Measurements from ENCODE around the gene DSCAM. TPM values are rescaled to one million over a fixed set of nuclear protein-coding genes. Genes with fewer than 3 reads are reported as not detected.
"Not testable (repeated sequence)": the region's sequence is repeated elsewhere in the genome, so short reads cannot be mapped to it uniquely, and the experiment has no call there.

DSCAM gene
- total and polyA plus RNA-seq, 3 donors from 2014 or later: 0.70 to 2.3 (median 2.0) TPM

DNA sequence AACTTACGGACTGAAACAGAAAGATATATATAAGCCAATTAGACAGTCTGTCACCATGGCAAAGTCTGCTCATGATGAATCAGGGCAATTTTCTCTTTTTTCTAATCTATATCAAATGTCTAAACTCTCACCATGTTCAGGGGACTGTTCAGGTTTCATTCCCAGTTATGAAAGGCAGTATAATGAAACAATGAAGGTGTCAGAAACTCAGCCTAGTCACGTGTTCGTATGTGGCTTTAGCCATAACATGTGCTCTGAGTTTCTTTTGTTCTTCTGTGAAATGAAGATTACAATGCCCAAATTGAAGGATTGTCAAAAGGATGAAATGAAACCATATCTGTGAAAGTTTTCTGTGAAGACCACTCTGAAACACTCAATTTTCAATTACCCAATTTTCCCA, 392.9 kb downstream of the DSCAM start:
- Histone ChIP-seq H3K27me3 (no peaks in the 10 kb centered on the region), H3K4me3 (no peak overlapping the region), H3K27ac (no peak overlapping the region), H3K9me3 (no peaks in the 10 kb centered on the region), H3K36me3 (ENCODE audit: low read depth, missing control alignments) (no peaks in the 10 kb centered on the region), H3K4me1 (no peaks in the 10 kb centered on the region)
- WGBS, 2 donors: 76 to 77% methylated on average over 3 of the region's 3 CpGs
- intact Hi-C loops (cut with DNase I; ENCODE audit: low total_unique reads): no loop called here
- TF ChIP-seq POLR2A (IDR thresholded peaks at IDR 0.05): no peak
- no peak for TF ChIP-seq CTCF (IDR thresholded peaks at IDR 0.05)
- DNase-seq: no peak

DNA sequence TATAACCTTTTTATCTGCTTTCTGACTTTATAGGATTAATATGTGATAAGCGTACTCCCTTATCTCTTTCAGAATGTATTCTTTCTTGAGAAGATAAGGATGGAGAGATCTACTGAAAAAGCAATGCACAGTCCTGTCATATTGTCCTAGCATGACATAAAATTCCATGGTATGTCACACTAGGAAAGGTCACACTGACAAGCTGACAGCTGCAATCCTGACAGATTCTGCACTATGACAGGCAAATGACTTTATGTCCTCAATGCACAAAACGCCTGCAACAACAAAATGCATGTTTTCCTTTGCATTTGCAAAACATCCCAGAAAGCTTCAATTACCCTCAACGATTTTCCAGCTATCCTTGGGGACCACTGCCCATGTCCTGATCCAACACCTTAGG, 393.8 kb downstream of the DSCAM start:
- Histone ChIP-seq H3K27ac (no peak overlapping the region), H3K27me3 (no peaks in the 10 kb centered on the region), H3K4me1 (no peaks in the 10 kb centered on the region), H3K36me3 (ENCODE audit: low read depth, missing control alignments) (no peaks in the 10 kb centered on the region), H3K4me3 (no peak overlapping the region), H3K9me3 (no peaks in the 10 kb centered on the region)
- 61 to 63% methylated on average over 3 of the region's 3 CpGs for WGBS, 2 donors
- intact Hi-C loops (cut with DNase I; ENCODE audit: low total_unique reads): no loop called here
- TF ChIP-seq CTCF (IDR thresholded peaks at IDR 0.05) (no peak), POLR2A (IDR thresholded peaks at IDR 0.05) (no peak)
- DNase-seq: no peak

- Histone ChIP-seq H3K9me3 (no peaks in the 10 kb centered on the region), H3K36me3 (ENCODE audit: low read depth, missing control alignments) (no peaks in the 10 kb centered on the region), H3K4me1 (no peaks in the 10 kb centered on the region), H3K4me3 (no peak overlapping the region), H3K27me3 (no peaks in the 10 kb centered on the region), H3K27ac (no peak overlapping the region)
- intact Hi-C loops (cut with DNase I; ENCODE audit: low total_unique reads): no loop called here
- 50% methylated on average over 1 of the region's 1 CpG for WGBS, 2 donors
- no peak for DNase-seq
- TF ChIP-seq POLR2A (IDR thresholded peaks at IDR 0.05): no peak
Observed at GRCh38 chr21:40452548-40452947, 394.4 kb downstream of the DSCAM start.

DNA sequence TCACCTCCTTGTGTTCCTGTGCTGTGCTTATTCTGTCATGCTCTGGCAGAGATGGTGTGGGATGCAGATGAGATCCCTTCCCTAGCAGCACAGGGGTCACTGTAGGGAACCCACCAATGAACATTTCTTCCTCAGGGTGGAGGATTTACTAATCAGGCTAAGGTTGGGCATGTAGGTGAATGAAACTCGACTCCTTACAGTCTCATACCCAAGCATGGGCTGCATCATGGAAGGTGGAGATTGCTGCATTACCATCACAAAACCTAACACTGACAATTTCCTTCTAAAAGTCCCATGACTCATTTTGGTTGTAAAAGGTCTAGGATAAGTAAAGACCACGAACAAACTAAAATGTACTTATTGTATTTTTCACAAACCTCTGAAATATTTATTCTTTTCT, 399.9 kb downstream of the DSCAM start:
- Histone ChIP-seq H3K4me1 (no peaks in the 10 kb centered on the region), H3K4me3 (no peak overlapping the region), H3K27me3 (no peaks in the 10 kb centered on the region), H3K27ac (no peak overlapping the region), H3K9me3 (no peaks in the 10 kb centered on the region), H3K36me3 (ENCODE audit: low read depth, missing control alignments) (no peaks in the 10 kb centered on the region)
- DNase-seq: no peak
- intact Hi-C loops (cut with DNase I; ENCODE audit: low total_unique reads): no loop called here
- 64 to 83% methylated on average over 2 of the region's 2 CpGs for WGBS, 2 donors
- TF ChIP-seq POLR2A (IDR thresholded peaks at IDR 0.05) (no peak), CTCF (IDR thresholded peaks at IDR 0.05) (no peak)

DNA sequence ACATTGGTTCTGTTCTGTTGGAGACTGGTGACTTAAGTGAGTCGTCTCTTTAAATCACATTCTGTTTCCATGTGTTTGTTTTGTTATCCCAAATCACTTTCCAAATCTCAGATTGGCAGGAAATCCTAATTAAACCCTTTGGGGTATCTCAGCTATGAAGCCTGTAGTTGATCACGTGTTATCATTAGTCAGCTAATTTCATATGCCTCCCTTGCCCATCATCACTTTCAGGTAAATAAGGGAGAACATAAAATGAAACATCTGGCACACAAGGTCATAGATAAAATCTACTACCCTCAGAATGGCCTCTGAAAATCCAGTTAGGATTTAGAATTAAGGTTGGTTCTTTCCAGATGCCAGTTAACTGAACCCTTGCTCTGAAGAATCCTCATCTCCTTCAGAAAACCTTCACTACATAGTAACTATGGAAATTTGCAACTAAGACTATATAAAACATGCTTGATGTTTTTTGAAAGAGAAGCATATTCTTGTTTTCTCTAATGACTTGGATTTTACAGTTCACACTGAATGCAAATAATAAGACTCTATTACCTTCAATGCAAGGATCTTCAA, 401.5 kb downstream of the DSCAM start:
- Histone ChIP-seq H3K4me1 (no peaks in the 10 kb centered on the region), H3K27me3 (no peaks in the 10 kb centered on the region), H3K27ac (no peak overlapping the region), H3K9me3 (no peaks in the 10 kb centered on the region), H3K4me3 (no peak overlapping the region), H3K36me3 (ENCODE audit: low read depth, missing control alignments) (no peaks in the 10 kb centered on the region)
- intact Hi-C loops (cut with DNase I; ENCODE audit: low total_unique reads): no loop called here
- TF ChIP-seq CTCF (IDR thresholded peaks at IDR 0.05): no peak
- TF ChIP-seq POLR2A (IDR thresholded peaks at IDR 0.05): no peak
- 49 to 62% methylated on average over 2 of the region's 2 CpGs for WGBS, 2 donors
- DNase-seq: no peak

DNA sequence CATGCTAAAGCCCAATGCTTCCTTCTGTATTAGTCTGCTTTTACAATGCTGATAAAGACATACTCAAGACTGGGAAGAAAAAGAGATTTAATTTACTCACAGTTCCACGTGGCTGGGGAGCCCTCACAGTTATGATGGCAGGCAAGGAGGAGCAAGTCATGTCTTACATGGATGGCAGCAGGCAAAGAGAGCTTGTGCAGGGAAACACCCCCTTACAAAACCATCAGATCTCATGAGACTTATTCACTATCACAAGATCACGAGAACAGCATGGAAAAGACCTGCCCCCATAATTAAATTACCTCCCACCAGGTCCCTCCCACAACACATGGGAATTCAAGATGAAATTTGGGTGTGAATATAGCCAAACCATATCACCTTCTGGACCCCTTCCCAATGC, 407.4 kb downstream of the DSCAM start:
- WGBS, 2 donors: 44 to 48% methylated on average over 2 of the region's 2 CpGs
- H3K9me3 ChIP-seq; H3K27ac ChIP-seq; DNase-seq; H3K36me3 ChIP-seq (ENCODE audit: low read depth, missing control alignments); H3K4me1 ChIP-seq; H3K27me3 ChIP-seq; intact Hi-C loops (cut with DNase I; ENCODE audit: low total_unique reads); H3K4me3 ChIP-seq: not testable (repeated sequence)
